NCI-H82 treated with DMSO at 0.1 percent for 48 hours (cell line): ENCODE data around the gene ATG2A.

Source experiments
- DNase-seq: peaks from one replicate; lab custom pipeline; 2025; ENCODE audit not compliant: unreplicated experiment; lab: John Stamatoyannopoulos, UW

Gene ATG2A

GRCh38 chr11:64888406-64888728 is 28.6 kb downstream of the ATG2A start:
- DNase-seq = no peak

GRCh38 chr11:64887757-64888405 is 29.1 kb downstream of the ATG2A start:
- no peak for DNase-seq

GRCh38 chr11:64887234-64887756 is 29.7 kb downstream of the ATG2A start:
- DNase-seq = no peak

- no peak for DNase-seq
Observed at GRCh38 chr11:64885367-64886286, 31.4 kb downstream of the ATG2A start.

- DNase-seq = no peak
Observed at GRCh38 chr11:64884019-64884418, 33.0 kb downstream of the ATG2A start.

- DNase-seq = no peak
Observed at GRCh38 chr11:64883575-64883974, 33.4 kb downstream of the ATG2A start.

- DNase-seq = no peak
Observed at GRCh38 chr11:64882243-64882642, 34.8 kb downstream of the ATG2A start.

- no peak for DNase-seq
Observed at GRCh38 chr11:64881476-64881875, 35.5 kb downstream of the ATG2A start.

GRCh38 chr11:64880240-64881001 is 36.6 kb downstream of the ATG2A start:
- DNase-seq = no peak

GRCh38 chr11:64879244-64879900 is 37.6 kb downstream of the ATG2A start:
- no peak for DNase-seq

- peak; percentile 70 for DNase-seq
Observed at GRCh38 chr11:64878494-64879243, 38.3 kb downstream of the ATG2A start, which contains the start of gene EHD1. EHD1 (minus strand) TSS chr11:64878621; CDS start chr11:64878464, 157 bp downstream.

- DNase-seq = no peak
Observed at GRCh38 chr11:64878223-64878493, 38.9 kb downstream of the ATG2A start.

GRCh38 chr11:64877390-64878222 is 39.4 kb downstream of the ATG2A start:
- DNase-seq = no peak

GRCh38 chr11:64876835-64877341 is 40.1 kb downstream of the ATG2A start:
- no peak for DNase-seq

- no peak for DNase-seq
Observed at GRCh38 chr11:64876229-64876750, 40.7 kb downstream of the ATG2A start.

GRCh38 chr11:64875369-64876228 is 41.4 kb downstream of the ATG2A start:
- DNase-seq = no peak

- no peak for DNase-seq
Observed at GRCh38 chr11:64874308-64875240, 42.4 kb downstream of the ATG2A start.
